Panc1 (cell line): ENCODE results near the gene TMEM222.

Experiments used
- CTCF ChIP-seq: fragments of 450-650 bp; IDR thresholded peaks from 2 replicates; pipeline ENCODE4 v1.5.1; 2017; ENCODE audit warnings: mild to moderate bottlenecking
- POLR2AphosphoS5 ChIP-seq: IDR thresholded peaks from 2 replicates; pipeline ENCODE4 v1.6.1; 2012; ENCODE audit warnings: mild to moderate bottlenecking, low read depth, low read length, moderate library complexity
- REST ChIP-seq, 2 experiments: IDR thresholded peaks; 2 replicates each; pipeline ENCODE4 v1.6.1; 2011 to 2012; ENCODE audit warnings: low read depth in 2 of 2, control low read depth in 1 of 2, low read length in 1 of 2, mild to moderate bottlenecking in 1 of 2, moderate library complexity in 1 of 2; ENCODE audit not compliant: insufficient read depth in 1 of 2
- SIN3A ChIP-seq: IDR thresholded peaks from 2 replicates; pipeline ENCODE4 v1.6.1; 2012; ENCODE audit warnings: low read depth, mild to moderate bottlenecking, low read length, moderate library complexity, borderline replicate concordance; ENCODE audit not compliant: insufficient read depth
- TCF7L2 ChIP-seq: IDR thresholded peaks from 2 replicates; pipeline ENCODE4 v1.6.1; 2011; ENCODE audit warnings: mild to moderate bottlenecking, low read depth, low read length, inconsistent platforms

GRCh38 chr1:27383661-27384060 lies 61.7 kb downstream of the TMEM222 start:
- TF ChIP-seq CTCF (no peak), POLR2AphosphoS5 (no peak), SIN3A (no peak), REST (IDR thresholded peaks at IDR 0.05; ENCODE audit: insufficient read depth in 1 of 2, low read depth in 2 of 2, low read length in 1 of 2) (no peak), TCF7L2 (no peak)
